ENCODE data around the gene MT1M.

The MT1M gene

GRCh38 chr16:56679078-56679730, 46.7 kb downstream of the MT1M start:
- DNase-seq, result no peak

GRCh38 chr16:56679818-56680217, 47.4 kb downstream of the MT1M start:
- DNase-seq, result no peak

GRCh38 chr16:56681939-56682702, 49.7 kb downstream of the MT1M start, which contains the start of gene MT1X:
MT1X (plus strand) TSS chr16:56682470; CDS start chr16:56682541, 71 bp downstream.
- DNase-seq, result peak; percentile 85

GRCh38 chr16:56682703-56683397, 50.4 kb downstream of the MT1M start:
- no peak for DNase-seq

Measured in activated CD4-positive, alpha-beta T cell treated with anti-CD3 and anti-CD28 coated beads for 1 hour (primary cell).